Activated naive CD4-positive, alpha-beta T cell treated with anti-CD3 and anti-CD28 coated beads, Interleukin-2, amount 50 U/mL, for 16 hours (primary cell): ENCODE measurements around the gene SYNPO.

Experiments
- DNase-seq: peaks from one replicate; pipeline ENCODE4 v3.0.0-alpha.2; 2020

Gene SYNPO

DNA sequence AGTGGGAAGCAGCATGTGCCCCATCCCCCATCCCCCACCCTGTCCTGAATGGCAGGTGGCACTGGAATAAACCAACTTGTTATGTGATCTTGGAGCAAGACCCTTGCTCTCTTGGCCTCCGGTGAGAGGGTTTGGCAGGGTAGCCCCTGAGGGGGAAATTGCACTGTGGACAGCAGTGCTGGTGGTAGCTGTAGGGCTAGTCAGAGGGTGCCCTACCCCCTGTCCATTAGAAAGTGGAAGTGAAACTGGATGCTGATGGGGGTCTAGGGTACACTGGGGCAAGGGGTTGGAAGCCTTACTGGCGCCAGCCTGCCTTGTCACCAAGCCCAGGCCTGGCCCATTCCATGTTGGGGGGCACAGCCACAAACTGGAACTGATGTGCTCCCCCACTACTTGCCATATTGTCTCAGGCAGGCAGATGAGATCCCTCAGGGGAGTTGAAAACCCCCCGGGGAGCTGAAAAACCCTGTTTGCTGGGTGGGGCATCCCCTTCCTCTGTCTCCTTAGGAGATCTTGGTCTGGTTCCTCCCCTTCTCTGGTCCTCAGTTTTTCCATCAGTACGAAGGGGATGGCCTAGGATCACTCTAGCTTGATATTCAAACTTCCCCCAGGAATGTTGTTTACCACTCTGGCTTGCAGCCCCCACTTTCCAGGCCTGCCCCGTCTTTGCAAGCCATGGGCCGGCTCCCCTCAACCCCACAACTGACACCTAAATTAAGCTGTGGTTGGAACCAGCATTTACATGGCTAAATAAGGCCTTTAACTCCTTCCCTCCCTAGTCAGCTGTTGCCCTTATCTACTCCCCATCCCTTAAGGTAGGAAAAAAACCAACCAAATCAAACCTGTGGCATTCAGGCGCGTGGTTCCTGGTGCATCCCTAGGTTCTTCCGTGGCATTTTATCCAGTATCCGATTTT, 14.4 kb upstream of the SYNPO start:
- DNase-seq = no peak

DNA sequence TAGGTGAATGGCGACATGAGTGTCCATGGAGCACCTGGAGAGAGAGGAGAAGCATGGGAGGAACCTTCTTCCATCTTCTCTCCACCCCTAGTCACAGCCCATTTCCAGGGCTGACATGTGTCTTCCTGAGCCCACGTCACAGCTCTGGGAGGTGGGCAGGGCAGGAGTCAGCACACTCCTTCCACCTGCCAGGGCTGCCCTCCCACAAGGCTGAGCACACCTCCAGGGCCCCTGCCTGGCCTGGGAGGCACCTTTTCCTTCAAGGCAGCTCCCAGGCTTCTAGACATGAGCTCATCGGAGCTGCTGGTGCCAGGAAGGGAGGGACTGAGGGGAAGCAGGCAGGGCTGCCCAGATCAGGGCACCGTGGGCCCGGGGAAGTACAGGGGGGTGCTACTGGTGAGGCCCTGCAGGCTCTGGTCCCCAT, 13.6 kb upstream of the SYNPO start:
- DNase-seq = no peak

- no peak for DNase-seq
Measured at GRCh38 chr5:150627731-150628545, 12.5 kb upstream of the SYNPO start.

DNA sequence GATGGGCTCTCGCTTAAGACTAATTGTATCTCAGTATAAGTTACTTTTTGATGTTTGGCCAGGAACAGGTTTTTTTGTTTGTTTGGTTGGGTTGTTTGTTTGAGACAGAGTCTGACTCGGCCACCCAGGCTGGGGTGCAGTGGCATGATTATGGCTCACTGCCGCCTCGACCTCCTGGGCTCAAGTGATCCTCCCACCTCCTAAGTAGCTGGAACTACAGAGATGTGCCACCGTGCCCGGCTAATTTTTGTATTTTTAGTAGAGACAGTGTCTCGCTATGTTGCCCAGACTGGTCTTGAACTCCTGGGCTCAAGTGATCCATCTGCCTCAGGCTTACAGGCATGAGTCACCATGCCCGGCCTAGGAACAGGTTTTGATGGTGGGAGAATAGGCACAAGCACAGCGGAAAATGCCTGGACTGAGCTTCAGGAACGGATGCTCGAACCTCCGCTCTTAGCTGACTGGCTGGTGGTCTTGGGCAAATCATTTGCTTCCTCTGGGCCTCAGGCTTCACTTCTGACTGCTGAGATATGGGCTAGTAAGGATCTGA, 11.4 kb upstream of the SYNPO start:
- DNase-seq = no peak

GRCh38 chr5:150630016-150630415, 10.4 kb upstream of the SYNPO start:
- no peak for DNase-seq

DNA sequence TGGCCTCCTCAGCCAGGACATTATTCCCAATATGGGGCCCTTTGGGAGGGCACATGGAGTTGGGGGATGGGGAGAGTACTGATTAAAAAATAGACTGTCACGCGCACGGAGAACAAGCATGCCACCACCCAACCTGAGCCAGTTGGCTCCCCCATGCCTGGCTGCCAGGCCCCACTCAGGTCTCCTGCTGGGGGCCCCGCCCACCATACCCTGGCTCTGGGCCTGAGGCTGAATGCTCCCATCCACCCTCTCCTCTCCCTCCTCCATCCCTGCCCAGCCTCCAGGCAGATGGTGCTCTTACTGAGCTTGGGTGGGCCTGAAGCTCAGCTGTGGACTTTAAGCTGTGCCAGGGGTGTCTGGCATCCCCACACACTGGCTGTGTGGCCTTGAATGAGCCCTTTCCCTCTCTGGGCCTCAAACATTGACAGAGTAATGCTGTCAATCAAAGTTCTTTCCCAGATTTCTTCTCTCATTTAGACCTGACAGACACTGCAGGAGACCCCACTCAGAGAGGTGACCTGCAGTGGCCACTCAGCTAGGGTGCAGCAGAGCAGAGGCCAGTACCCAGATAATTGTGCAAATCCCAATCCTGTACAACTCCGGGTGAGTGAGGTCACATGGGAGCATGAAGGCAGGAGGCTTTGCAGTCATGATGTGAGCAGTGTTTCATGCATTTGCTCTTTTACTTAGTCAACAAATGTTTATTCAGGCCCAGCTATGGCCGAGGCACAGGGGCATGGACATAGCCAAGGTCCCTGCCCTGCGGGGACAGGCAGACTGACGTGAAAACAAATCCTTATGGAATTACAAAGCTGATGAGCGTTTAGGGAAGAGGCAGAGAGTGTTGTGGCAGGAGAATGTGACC, 9.8 kb upstream of the SYNPO start:
- no peak for DNase-seq

- no peak for DNase-seq
Measured at GRCh38 chr5:150631326-150631701, 9.1 kb upstream of the SYNPO start.

DNA sequence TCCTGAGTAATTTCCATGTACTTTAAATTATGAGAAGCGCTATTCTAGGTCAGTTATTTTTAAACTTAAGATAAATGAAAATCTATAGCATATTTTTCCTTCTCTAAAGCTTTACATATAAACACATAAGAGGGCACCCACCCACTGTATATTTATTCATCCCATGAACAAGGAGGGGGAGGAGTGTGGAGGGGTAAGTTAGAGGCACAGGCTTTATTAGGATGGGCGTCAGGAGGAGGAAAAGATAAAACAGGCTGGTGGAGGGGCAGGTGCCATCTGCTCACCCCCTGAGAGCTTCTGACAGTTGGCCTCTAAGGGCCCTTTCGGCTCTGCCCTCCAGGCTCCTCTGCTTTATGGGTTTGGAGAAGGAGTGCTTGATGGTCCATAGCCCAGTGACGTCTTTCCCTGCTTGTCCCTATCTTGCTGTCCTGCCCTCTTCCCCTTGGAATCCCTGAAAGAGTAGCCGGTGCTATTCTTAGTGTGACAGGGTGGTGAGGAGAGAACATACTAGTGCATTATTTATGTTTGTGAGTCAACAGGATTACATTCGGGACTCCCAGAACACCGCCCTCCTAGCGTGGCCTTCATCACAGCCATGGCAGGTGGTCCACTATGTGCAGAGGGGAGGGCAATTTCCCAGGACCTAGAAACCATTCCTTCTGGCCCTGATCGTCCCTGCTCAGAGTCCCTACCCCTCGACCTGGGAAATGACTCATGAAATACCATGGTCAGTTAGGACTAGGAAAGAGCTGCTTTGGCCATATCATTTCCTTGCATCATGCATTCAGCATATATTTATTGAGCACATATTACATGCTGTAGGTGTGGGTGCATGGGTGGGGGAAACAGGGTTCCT, 7.9 kb upstream of the SYNPO start:
- no peak for DNase-seq

DNA sequence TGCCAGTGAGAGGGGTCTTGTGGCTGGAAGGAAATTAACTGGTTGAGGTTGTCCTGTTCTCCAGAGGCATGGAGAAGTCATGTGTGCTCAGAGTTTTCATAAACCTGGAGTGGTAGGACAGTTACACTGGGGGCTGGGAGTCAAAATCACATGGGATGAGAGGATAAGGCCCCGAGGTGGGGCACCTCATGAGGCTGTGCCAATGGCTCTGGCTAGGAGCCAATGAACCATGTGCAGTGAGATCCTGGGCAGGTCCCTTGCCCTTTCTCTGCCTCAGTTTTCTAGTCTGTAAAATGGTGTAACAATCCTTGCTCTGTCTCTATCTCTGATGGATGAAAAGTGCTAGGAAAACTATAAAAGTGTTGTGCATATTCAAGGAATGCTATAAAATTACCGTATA, 7.0 kb upstream of the SYNPO start:
- no peak for DNase-seq

GRCh38 chr5:150636391-150637244, 3.8 kb upstream of the SYNPO start:
- no peak for DNase-seq

- no peak for DNase-seq
Measured at GRCh38 chr5:150637245-150638052, 3.0 kb upstream of the SYNPO start.

DNA sequence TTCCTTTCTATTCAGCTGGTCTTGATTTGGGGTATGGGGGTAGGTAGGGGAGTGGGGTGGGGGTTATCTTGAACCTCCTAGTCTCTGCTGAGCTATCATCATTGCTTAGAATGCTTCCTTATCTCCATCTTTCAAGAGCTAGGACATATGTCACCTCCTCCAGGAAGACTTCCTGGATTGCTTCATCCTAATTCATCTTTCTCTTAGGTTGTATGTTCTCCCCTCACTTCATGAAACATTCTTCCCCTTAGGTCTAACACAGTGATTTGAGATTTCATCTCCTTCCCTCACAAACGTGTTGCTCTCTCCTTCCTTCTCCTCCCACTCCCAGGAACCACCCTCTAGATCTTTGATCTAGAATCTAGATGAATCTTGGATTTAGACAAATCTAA, 2.4 kb upstream of the SYNPO start:
- DNase-seq = no peak

GRCh38 chr5:150638488-150639376, 1.7 kb upstream of the SYNPO start:
- no peak for DNase-seq

GRCh38 chr5:150639377-150639692, 1.1 kb upstream of the SYNPO start:
- no peak for DNase-seq

GRCh38 chr5:150639751-150640150, 709 bp upstream of the SYNPO start:
- DNase-seq = no peak

DNA sequence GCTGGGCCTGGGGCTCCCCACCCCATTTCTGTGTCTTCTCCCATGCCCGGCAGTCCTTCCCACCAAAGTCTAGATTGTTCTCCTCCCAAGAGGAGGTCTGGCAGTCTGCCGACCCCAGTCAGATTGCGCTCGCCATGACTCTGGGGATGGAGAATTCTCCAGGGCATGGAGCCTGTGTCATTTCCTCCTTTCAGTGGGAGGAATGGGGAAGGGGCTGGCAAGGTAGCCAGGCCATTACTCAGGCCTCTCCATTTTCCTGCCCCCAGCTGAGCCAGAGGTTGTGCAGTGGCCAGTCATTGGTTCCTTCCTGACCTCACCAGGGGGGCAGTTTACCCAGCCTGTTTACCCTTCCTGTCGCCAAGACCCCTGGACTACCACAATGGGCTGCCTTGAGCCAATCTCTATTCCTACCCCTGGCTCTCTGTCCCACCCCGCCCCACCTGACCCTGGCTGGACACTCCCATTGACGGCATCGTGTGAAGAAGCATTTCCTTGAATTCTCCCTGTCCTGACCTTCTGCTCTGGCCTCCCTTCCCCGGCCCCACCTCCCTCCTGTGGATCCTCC, 628 bp downstream of the SYNPO start:
- no peak for DNase-seq

- DNase-seq = no peak
Measured at GRCh38 chr5:150641824-150642566, 1.5 kb downstream of the SYNPO start.

GRCh38 chr5:150642567-150642927, 2.1 kb downstream of the SYNPO start:
- DNase-seq = no peak
